GM19193 (cell line): Measurements from ENCODE around the gene NUDT4.
A peak's percentile ranks its signal among the peaks of the same experiment; 100 is the strongest.

ENCODE experiments used
- POLR2A ChIP-seq: IDR thresholded peaks from 4 replicates; pipeline ENCODE4 v1.6.1; 2011; ENCODE audit not compliant: insufficient read depth, insufficient read length; ENCODE audit errors: extremely low read depth

Gene NUDT4

GRCh38 chr12:93358821-93359220 is 18.9 kb upstream of the NUDT4 start:
- TF ChIP-seq POLR2A: no peak

- no peak for TF ChIP-seq POLR2A
These were observed 17.0 kb upstream of the NUDT4 start for GRCh38 chr12:93360688-93361087.

GRCh38 chr12:93361151-93361919 is 16.4 kb upstream of the NUDT4 start:
- TF ChIP-seq POLR2A: no peak

- TF ChIP-seq POLR2A: no peak
These were observed 13.9 kb upstream of the NUDT4 start for GRCh38 chr12:93363841-93364297.

- TF ChIP-seq POLR2A: no peak
These were observed 11.9 kb upstream of the NUDT4 start for GRCh38 chr12:93365616-93366405.

- no peak for TF ChIP-seq POLR2A
These were observed 11.3 kb upstream of the NUDT4 start for GRCh38 chr12:93366422-93366821.

- no peak for TF ChIP-seq POLR2A
These were observed 9.0 kb upstream of the NUDT4 start for GRCh38 chr12:93368766-93369165.

GRCh38 chr12:93369505-93369904 is 8.2 kb upstream of the NUDT4 start:
- no peak for TF ChIP-seq POLR2A

- TF ChIP-seq POLR2A: no peak
These were observed 6.8 kb upstream of the NUDT4 start for GRCh38 chr12:93370947-93371346.

- no peak for TF ChIP-seq POLR2A
These were observed 3.6 kb upstream of the NUDT4 start for GRCh38 chr12:93373961-93374656.

- no peak for TF ChIP-seq POLR2A
These were observed 1.8 kb upstream of the NUDT4 start for GRCh38 chr12:93375906-93376305.

- peak; percentile 38 for TF ChIP-seq POLR2A
These were observed 1.1 kb upstream of the NUDT4 start for GRCh38 chr12:93376436-93377251.

GRCh38 chr12:93378196-93378997 is 672 bp downstream of the NUDT4 start:
- TF ChIP-seq POLR2A: peak; percentile 73

- TF ChIP-seq POLR2A: no peak
These were observed 1.2 kb downstream of the NUDT4 start for GRCh38 chr12:93378998-93379325.
